Measurements from ENCODE around the gene HADHA.
"Not testable (repeated sequence)": the region's sequence is repeated elsewhere in the genome, so short reads cannot be mapped to it uniquely, and the experiment has no call there.

Gene HADHA

GRCh38 chr2:26244309-26245230, at the start of gene HADHA, which contains the start of gene HADHB:
HADHA (minus strand) TSS chr2:26244632; CDS start chr2:26244596, 36 bp downstream.
HADHB (plus strand) TSS chr2:26244939; CDS start chr2:26254255, 9,316 bp downstream.
- peak; percentile 91 for DNase-seq (ENCODE audit: low spot score)

GRCh38 chr2:26292646-26293045, 48.2 kb upstream of the HADHA start:
- peak; percentile 57 for DNase-seq (ENCODE audit: low spot score)

GRCh38 chr2:26290001-26290400, 45.6 kb upstream of the HADHA start:
- DNase-seq (ENCODE audit: low spot score): no peak

- DNase-seq (ENCODE audit: low spot score): no peak
These were observed 41.5 kb upstream of the HADHA start for GRCh38 chr2:26285931-26286330.

- DNase-seq (ENCODE audit: low spot score): peak; percentile 47
These were observed 39.7 kb upstream of the HADHA start for GRCh38 chr2:26284132-26284531.

- no peak for DNase-seq (ENCODE audit: low spot score)
These were observed 39.2 kb upstream of the HADHA start for GRCh38 chr2:26283606-26284005.

- DNase-seq (ENCODE audit: low spot score): no peak
These were observed 36.8 kb upstream of the HADHA start for GRCh38 chr2:26281226-26281625.

- no peak for DNase-seq (ENCODE audit: low spot score)
These were observed 35.5 kb upstream of the HADHA start for GRCh38 chr2:26279886-26280285.

GRCh38 chr2:26276484-26277227, 32.2 kb upstream of the HADHA start:
- no peak for DNase-seq (ENCODE audit: low spot score)

- peak; percentile 35 for DNase-seq (ENCODE audit: low spot score)
These were observed 29.7 kb upstream of the HADHA start for GRCh38 chr2:26274058-26274613.

- DNase-seq (ENCODE audit: low spot score): no peak
These were observed 29.1 kb upstream of the HADHA start for GRCh38 chr2:26273501-26273900.

- no peak for DNase-seq (ENCODE audit: low spot score)
These were observed 25.9 kb upstream of the HADHA start for GRCh38 chr2:26270373-26270772.

- no peak for DNase-seq (ENCODE audit: low spot score)
These were observed 25.2 kb upstream of the HADHA start for GRCh38 chr2:26269571-26270158.

- DNase-seq (ENCODE audit: low spot score): not testable (repeated sequence)
These were observed 24.4 kb upstream of the HADHA start for GRCh38 chr2:26268670-26269385.

- no peak for DNase-seq (ENCODE audit: low spot score)
These were observed 23.8 kb upstream of the HADHA start for GRCh38 chr2:26268213-26268612.

- DNase-seq (ENCODE audit: low spot score): not testable (repeated sequence)
These were observed 14.4 kb upstream of the HADHA start for GRCh38 chr2:26258836-26259235.

GRCh38 chr2:26255759-26256384, 11.4 kb upstream of the HADHA start:
- no peak for DNase-seq (ENCODE audit: low spot score)

GRCh38 chr2:26251893-26252292, 7.5 kb upstream of the HADHA start:
- DNase-seq (ENCODE audit: low spot score): no peak

GRCh38 chr2:26249625-26250024, 5.2 kb upstream of the HADHA start:
- no peak for DNase-seq (ENCODE audit: low spot score)

- DNase-seq (ENCODE audit: low spot score): no peak
These were observed 2.4 kb upstream of the HADHA start for GRCh38 chr2:26246818-26247217.

GRCh38 chr2:26245810-26246209, 1.4 kb upstream of the HADHA start:
- DNase-seq (ENCODE audit: low spot score): no peak

Measured in hepatic stellate cell (primary cell).